ENCODE measurements around the gene ENKD1.
A peak's percentile ranks its signal among the peaks of the same experiment; 100 is the strongest.

ENKD1 gene

GRCh38 chr16:67664258-67664657 lies 2.3 kb downstream of the ENKD1 start:
- no peak for DNase-seq (ENCODE audit: low read depth)
- H3K4me3 ChIP-seq (ENCODE audit: low read depth, low read length), result no peak overlapping the region
- TF ChIP-seq, protein P1, sequence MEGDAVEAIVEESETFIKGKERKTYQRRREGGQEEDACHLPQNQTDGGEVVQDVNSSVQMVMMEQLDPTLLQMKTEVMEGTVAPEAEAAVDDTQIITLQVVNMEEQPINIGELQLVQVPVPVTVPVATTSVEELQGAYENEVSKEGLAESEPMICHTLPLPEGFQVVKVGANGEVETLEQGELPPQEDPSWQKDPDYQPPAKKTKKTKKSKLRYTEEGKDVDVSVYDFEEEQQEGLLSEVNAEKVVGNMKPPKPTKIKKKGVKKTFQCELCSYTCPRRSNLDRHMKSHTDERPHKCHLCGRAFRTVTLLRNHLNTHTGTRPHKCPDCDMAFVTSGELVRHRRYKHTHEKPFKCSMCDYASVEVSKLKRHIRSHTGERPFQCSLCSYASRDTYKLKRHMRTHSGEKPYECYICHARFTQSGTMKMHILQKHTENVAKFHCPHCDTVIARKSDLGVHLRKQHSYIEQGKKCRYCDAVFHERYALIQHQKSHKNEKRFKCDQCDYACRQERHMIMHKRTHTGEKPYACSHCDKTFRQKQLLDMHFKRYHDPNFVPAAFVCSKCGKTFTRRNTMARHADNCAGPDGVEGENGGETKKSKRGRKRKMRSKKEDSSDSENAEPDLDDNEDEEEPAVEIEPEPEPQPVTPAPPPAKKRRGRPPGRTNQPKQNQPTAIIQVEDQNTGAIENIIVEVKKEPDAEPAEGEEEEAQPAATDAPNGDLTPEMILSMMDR (IDR thresholded peaks at IDR 0.05; ENCODE audit: insufficient read depth, low read depth, low read length, missing control alignments), result no peak

GRCh38 chr16:67663877-67664222 lies 2.7 kb downstream of the ENKD1 start:
- H3K4me3 ChIP-seq (ENCODE audit: low read depth, low read length), result no peak overlapping the region
- DNase-seq (ENCODE audit: low read depth), result no peak
- TF ChIP-seq, protein P1 (IDR thresholded peaks at IDR 0.05; ENCODE audit: insufficient read depth, low read depth, low read length, missing control alignments), result no peak

DNA sequence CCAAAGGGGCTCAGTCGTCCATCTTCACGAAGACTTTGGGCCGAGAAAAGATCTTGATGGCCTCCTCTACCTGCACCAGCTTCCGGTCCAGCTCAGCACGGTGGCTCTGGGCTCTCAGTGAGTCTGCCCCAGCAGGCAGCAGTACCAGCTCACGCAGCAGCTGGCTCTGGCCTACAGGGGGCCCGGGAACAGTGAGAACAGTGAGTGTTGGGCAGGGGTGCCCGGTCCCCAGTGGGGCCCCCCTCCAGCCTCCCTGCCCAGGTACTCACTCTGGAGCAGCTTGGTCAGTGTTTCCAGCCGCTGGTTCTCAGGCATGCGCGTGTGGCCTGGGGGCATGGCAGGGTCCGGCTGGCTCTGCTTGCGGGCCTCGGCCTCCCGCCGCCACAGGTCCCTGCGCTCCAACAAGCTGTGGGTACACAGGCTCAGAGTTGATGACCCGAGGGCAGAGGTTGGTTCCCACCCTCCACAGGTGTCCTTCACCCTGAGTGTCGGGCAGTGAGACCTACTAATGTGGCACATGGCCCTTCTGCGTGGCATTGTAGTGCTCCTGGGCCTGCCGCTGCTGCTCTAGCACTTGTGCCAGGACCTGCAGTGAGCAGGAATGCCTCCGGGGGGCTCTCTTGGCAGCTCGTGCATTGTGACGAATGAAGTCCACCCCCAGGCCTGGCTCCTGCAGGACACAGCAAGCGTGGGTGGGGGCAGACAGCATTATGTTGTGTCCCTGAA lies 3.2 kb downstream of the ENKD1 start:
- no peak for DNase-seq (ENCODE audit: low read depth)
- TF ChIP-seq, protein P1 (IDR thresholded peaks at IDR 0.05; ENCODE audit: insufficient read depth, low read depth, low read length, missing control alignments), result peak; percentile 24
- H3K4me3 ChIP-seq (ENCODE audit: low read depth, low read length), result no peak overlapping the region

- TF ChIP-seq, protein P1 (IDR thresholded peaks at IDR 0.05; ENCODE audit: insufficient read depth, low read depth, low read length, missing control alignments), result no peak
- no peak for DNase-seq (ENCODE audit: low read depth)
- H3K4me3 ChIP-seq (ENCODE audit: low read depth, low read length), result no peak overlapping the region
Observed at GRCh38 chr16:67662653-67663010, 3.9 kb downstream of the ENKD1 start.

DNA sequence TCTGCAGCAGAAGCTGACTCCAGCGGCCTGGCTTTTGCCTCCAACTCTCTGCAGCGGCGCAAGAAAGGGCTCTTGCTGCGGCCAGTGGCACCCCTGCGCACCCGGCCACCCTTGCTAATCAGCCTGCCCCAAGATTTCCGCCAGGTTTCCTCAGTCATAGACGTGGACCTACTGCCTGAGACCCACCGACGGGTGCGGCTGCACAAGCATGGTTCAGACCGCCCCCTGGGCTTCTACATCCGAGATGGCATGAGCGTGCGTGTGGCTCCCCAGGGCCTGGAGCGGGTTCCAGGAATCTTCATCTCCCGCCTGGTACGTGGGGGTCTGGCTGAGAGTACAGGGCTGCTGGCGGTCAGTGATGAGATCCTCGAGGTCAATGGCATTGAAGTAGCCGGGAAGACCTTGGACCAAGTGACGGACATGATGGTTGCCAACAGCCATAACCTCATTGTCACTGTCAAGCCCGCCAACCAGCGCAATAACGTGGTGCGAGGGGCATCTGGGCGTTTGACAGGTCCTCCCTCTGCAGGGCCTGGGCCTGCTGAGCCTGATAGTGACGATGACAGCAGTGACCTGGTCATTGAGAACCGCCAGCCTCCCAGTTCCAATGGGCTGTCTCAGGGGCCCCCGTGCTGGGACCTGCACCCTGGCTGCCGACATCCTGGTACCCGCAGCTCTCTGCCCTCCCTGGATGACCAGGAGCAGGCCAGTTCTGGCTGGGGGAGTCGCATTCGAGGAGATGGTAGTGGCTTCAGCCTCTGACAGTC lies 4.5 kb downstream of the ENKD1 start:
- TF ChIP-seq, protein P1 (IDR thresholded peaks at IDR 0.05; ENCODE audit: insufficient read depth, low read depth, low read length, missing control alignments), result no peak
- DNase-seq (ENCODE audit: low read depth), result no peak
- H3K4me3 ChIP-seq (ENCODE audit: low read depth, low read length), result no peak overlapping the region

GRCh38 chr16:67661101-67661761 lies 5.3 kb downstream of the ENKD1 start:
- TF ChIP-seq, protein P1 (IDR thresholded peaks at IDR 0.05; ENCODE audit: insufficient read depth, low read depth, low read length, missing control alignments), result no peak
- no peak for DNase-seq (ENCODE audit: low read depth)
- peak overlapping the region; percentile 51 for H3K4me3 ChIP-seq (ENCODE audit: low read depth, low read length)
